Measurements from ENCODE around the gene GRM8.

The GRM8 gene

DNA sequence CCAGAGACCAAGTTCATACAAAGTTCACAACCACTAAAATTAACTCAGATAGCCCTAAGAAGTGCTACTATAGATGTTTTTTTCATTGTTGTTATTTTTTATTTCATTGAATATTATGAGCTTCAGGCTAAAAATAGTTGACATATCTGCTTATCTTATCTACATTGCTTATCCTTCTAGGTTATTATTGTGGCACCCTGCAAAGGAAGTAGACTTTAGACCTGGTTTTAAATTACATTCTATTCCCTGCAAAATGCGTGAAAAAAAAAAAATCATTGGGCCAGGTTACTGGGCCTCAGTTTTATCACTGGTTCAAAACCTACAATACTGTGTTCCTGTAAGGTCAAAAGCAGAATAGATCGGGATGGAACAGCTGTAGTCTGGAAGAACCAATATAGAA lies 811.0 kb downstream of the GRM8 start:
- TF ChIP-seq FOXP2 (optimal IDR thresholded peaks at IDR 0.05; ENCODE audit: borderline replicate concordance, extremely low read depth, extremely low read length, insufficient read depth) (no peak), SIN3A (IDR thresholded peaks at IDR 0.05; ENCODE audit: borderline replicate concordance, insufficient read depth, low read length) (no peak), POLR2AphosphoS5 (IDR thresholded peaks at IDR 0.05; ENCODE audit: low read depth, low read length) (no peak), TAF1 (IDR thresholded peaks at IDR 0.05; ENCODE audit: borderline replicate concordance, insufficient read depth, low read length) (no peak)
- TF ChIP-seq, protein P1, sequence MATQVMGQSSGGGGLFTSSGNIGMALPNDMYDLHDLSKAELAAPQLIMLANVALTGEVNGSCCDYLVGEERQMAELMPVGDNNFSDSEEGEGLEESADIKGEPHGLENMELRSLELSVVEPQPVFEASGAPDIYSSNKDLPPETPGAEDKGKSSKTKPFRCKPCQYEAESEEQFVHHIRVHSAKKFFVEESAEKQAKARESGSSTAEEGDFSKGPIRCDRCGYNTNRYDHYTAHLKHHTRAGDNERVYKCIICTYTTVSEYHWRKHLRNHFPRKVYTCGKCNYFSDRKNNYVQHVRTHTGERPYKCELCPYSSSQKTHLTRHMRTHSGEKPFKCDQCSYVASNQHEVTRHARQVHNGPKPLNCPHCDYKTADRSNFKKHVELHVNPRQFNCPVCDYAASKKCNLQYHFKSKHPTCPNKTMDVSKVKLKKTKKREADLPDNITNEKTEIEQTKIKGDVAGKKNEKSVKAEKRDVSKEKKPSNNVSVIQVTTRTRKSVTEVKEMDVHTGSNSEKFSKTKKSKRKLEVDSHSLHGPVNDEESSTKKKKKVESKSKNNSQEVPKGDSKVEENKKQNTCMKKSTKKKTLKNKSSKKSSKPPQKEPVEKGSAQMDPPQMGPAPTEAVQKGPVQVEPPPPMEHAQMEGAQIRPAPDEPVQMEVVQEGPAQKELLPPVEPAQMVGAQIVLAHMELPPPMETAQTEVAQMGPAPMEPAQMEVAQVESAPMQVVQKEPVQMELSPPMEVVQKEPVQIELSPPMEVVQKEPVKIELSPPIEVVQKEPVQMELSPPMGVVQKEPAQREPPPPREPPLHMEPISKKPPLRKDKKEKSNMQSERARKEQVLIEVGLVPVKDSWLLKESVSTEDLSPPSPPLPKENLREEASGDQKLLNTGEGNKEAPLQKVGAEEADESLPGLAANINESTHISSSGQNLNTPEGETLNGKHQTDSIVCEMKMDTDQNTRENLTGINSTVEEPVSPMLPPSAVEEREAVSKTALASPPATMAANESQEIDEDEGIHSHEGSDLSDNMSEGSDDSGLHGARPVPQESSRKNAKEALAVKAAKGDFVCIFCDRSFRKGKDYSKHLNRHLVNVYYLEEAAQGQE (IDR thresholded peaks at IDR 0.05; ENCODE audit: insufficient read depth in 1 of 2, low read depth in 2 of 2, low read length in 2 of 2): no peak

DNA sequence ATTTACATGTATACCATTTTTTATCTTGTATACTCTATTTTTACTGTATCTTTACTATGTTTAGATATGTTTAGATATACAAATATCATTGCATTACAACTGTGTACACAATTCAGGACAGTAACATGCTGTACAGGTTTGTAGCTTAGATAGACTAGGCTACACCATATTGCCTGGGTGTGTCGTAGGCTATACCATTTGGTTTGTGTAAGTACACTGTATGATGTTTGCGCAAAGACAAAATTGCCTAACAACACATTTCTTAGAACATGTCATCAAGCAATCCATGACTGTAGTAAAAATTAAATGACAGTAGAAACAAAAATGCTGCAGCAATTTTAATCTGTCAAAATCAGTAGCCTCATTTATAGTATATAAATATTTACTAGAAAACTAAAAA lies 812.2 kb downstream of the GRM8 start:
- no peak for TF ChIP-seq TAF1 (IDR thresholded peaks at IDR 0.05; ENCODE audit: borderline replicate concordance, insufficient read depth, low read length)
- TF ChIP-seq, protein P1 (IDR thresholded peaks at IDR 0.05; ENCODE audit: insufficient read depth in 1 of 2, low read depth in 2 of 2, low read length in 2 of 2): no peak
- no peak for TF ChIP-seq FOXP2 (optimal IDR thresholded peaks at IDR 0.05; ENCODE audit: borderline replicate concordance, extremely low read depth, extremely low read length, insufficient read depth)
- no peak for TF ChIP-seq POLR2AphosphoS5 (IDR thresholded peaks at IDR 0.05; ENCODE audit: low read depth, low read length)
- TF ChIP-seq SIN3A (IDR thresholded peaks at IDR 0.05; ENCODE audit: borderline replicate concordance, insufficient read depth, low read length): no peak

DNA sequence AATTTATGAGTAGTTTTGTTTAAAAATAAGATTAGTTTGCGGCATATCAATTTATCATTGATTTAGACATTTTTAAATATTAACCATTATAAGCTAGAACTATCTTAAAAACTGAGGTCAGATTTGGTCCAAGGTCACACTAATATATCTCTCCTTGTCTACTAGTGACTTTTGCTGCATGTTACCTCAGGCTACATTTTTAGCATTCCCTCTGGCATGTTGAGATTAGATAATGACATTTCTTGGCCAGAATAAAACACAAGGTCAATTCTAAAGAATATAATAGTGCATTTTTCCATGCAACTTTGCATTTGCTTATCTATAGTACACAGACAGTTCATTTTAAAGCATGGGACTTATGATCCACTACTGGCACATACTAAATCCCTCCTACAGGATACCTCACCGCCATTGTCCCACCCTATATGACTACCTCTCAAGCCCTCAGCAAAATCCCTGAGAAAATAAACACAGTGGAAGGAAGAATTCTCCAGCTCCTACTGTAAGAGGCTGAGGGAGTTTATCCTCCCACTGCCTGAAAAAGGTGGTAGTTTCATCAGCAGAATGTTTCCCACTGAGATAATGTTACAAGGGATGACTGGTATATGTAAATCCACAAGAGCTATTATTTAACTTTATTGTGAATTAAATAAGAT lies 816.4 kb downstream of the GRM8 start:
- TF ChIP-seq TAF1 (IDR thresholded peaks at IDR 0.05; ENCODE audit: borderline replicate concordance, insufficient read depth, low read length) (no peak), SIN3A (IDR thresholded peaks at IDR 0.05; ENCODE audit: borderline replicate concordance, insufficient read depth, low read length) (no peak), FOXP2 (optimal IDR thresholded peaks at IDR 0.05; ENCODE audit: borderline replicate concordance, extremely low read depth, extremely low read length, insufficient read depth) (no peak), POLR2AphosphoS5 (IDR thresholded peaks at IDR 0.05; ENCODE audit: low read depth, low read length) (no peak)
- TF ChIP-seq, protein P1 (IDR thresholded peaks at IDR 0.05; ENCODE audit: insufficient read depth in 1 of 2, low read depth in 2 of 2, low read length in 2 of 2): no peak

DNA sequence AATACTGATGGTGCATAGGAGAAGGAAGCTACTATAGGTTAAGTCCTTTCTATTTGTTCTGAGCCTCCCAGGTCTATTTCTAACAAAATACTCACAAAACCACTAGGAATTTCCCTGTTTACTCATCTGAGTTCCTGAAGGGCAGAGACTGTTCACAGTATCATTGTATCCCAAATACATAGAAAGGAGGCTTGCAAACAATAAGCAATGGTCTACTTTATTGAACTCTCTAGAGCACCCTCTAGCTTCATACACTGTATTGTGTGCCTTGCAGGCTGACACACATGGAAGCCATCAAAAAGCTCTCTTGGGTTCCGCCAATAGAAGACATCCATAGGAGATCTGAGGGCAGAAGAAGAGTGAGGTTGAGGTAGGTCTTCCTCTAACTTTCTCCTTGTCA lies 826.1 kb downstream of the GRM8 start:
- TF ChIP-seq FOXP2 (optimal IDR thresholded peaks at IDR 0.05; ENCODE audit: borderline replicate concordance, extremely low read depth, extremely low read length, insufficient read depth): no peak
- no peak for TF ChIP-seq POLR2AphosphoS5 (IDR thresholded peaks at IDR 0.05; ENCODE audit: low read depth, low read length)
- no peak for TF ChIP-seq TAF1 (IDR thresholded peaks at IDR 0.05; ENCODE audit: borderline replicate concordance, insufficient read depth, low read length)

DNA sequence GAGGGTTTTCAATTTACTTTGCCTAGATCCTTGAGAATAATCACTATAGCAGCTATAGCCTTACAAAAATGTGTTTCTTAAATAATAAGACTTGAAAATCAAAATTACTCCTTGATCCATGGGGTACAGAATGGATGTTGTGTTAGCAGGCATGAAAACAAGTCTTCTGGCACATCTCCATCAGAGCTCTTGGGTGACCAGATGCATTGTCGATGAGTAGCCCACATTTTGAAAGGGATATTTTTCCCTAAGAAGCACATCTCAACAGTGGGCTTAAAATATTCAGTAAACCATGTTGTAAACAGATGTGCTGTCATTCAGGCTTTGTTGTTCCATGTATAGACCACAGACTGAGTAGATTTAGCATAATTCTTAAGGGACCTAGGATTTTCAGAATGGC lies 827.8 kb downstream of the GRM8 start:
- TF ChIP-seq TAF1 (IDR thresholded peaks at IDR 0.05; ENCODE audit: borderline replicate concordance, insufficient read depth, low read length) (no peak), FOXP2 (optimal IDR thresholded peaks at IDR 0.05; ENCODE audit: borderline replicate concordance, extremely low read depth, extremely low read length, insufficient read depth) (no peak), SIN3A (IDR thresholded peaks at IDR 0.05; ENCODE audit: borderline replicate concordance, insufficient read depth, low read length) (no peak), POLR2AphosphoS5 (IDR thresholded peaks at IDR 0.05; ENCODE audit: low read depth, low read length) (no peak)
- TF ChIP-seq, protein P1 (IDR thresholded peaks at IDR 0.05; ENCODE audit: insufficient read depth in 1 of 2, low read depth in 2 of 2, low read length in 2 of 2): no peak

All from PFSK-1 (cell line).